ENCODE results near the gene GRAMD1B.

GRAMD1B gene

GRCh38 chr11:123493349-123494063 lies 63.4 kb downstream of the GRAMD1B start:
- H3K36me3 ChIP-seq, result no peaks in the 10 kb centered on the region
- no peaks in the 10 kb centered on the region for H3K27me3 ChIP-seq
- no peaks in the 10 kb centered on the region for H3K9me3 ChIP-seq
- no peak for TF ChIP-seq CTCF (IDR thresholded peaks at IDR 0.05; ENCODE audit: low read depth, low read length)
- no peaks in the 10 kb centered on the region for H3K4me1 ChIP-seq
- no peak overlapping the region for H3K4me3 ChIP-seq (ENCODE audit: low read depth, low read length)
- DNase-seq, result no peak

- Histone ChIP-seq H3K4me3 (ENCODE audit: low read depth, low read length) (no peak overlapping the region), H3K36me3 (no peaks in the 10 kb centered on the region), H3K9me3 (no peaks in the 10 kb centered on the region), H3K27me3 (no peaks in the 10 kb centered on the region), H3K4me1 (no peaks in the 10 kb centered on the region)
- no peak for DNase-seq
- TF ChIP-seq CTCF (IDR thresholded peaks at IDR 0.05; ENCODE audit: low read depth, low read length), result no peak
Observed at GRCh38 chr11:123494195-123495050, 64.4 kb downstream of the GRAMD1B start.

- peaks cover 6% of the 10 kb centered on the region for H3K4me1 ChIP-seq
Observed at GRCh38 chr11:123504401-123504800, 74.3 kb downstream of the GRAMD1B start.

GRCh38 chr11:123505546-123506299 lies 75.7 kb downstream of the GRAMD1B start:
- Histone ChIP-seq H3K4me1 (peaks cover 16% of the 10 kb centered on the region), H3K9me3 (no peaks in the 10 kb centered on the region), H3K27me3 (no peaks in the 10 kb centered on the region), H3K36me3 (no peaks in the 10 kb centered on the region), H3K4me3 (ENCODE audit: low read depth, low read length) (no peak overlapping the region)
- DNase-seq, result peak; percentile 56
- TF ChIP-seq CTCF (IDR thresholded peaks at IDR 0.05; ENCODE audit: low read depth, low read length), result no peak

More at GRCh38 chr11:123504401-123504800, 74.3 kb downstream of the GRAMD1B start:
- no peak for TF ChIP-seq CTCF (IDR thresholded peaks at IDR 0.05; ENCODE audit: low read depth, low read length)
- Histone ChIP-seq H3K27me3 (no peaks in the 10 kb centered on the region), H3K9me3 (no peaks in the 10 kb centered on the region), H3K4me3 (ENCODE audit: low read depth, low read length) (no peak overlapping the region), H3K36me3 (no peaks in the 10 kb centered on the region)
- no peak for DNase-seq

GRCh38 chr11:123507043-123507442 lies 77.0 kb downstream of the GRAMD1B start:
- no peak for DNase-seq
- no peak overlapping the region for H3K4me3 ChIP-seq (ENCODE audit: low read depth, low read length)
- H3K27me3 ChIP-seq, result no peaks in the 10 kb centered on the region
- no peaks in the 10 kb centered on the region for H3K9me3 ChIP-seq
- H3K36me3 ChIP-seq, result no peaks in the 10 kb centered on the region
- H3K4me1 ChIP-seq, result peaks cover 22% of the 10 kb centered on the region
- no peak for TF ChIP-seq CTCF (IDR thresholded peaks at IDR 0.05; ENCODE audit: low read depth, low read length)
